GM23248 (cell line): Measurements from ENCODE around the gene RSRC1. TPM values are rescaled to one million over a fixed set of nuclear protein-coding genes. Genes with fewer than 3 reads are reported as not detected.
"Not testable (repeated sequence)": the region's sequence is repeated elsewhere in the genome, so short reads cannot be mapped to it uniquely, and the experiment has no call there.

ENCODE experiments used
- DNase-seq: peaks from one replicate; pipeline ENCODE4 v3.0.0-alpha.2; 2015
- H2AFZ ChIP-seq: fragments of 200-600 bp; sonication (generic); 2 replicates; pipeline ENCODE4 v1.6.1; 2016; ENCODE audit warnings: antibody characterized with exemption
- H3F3A ChIP-seq: fragments of 200-600 bp; sonication (generic); 2 replicates; pipeline ENCODE4 v1.6.1; 2016; ENCODE audit warnings: mild to moderate bottlenecking, antibody characterized with exemption, mixed run types; ENCODE audit not compliant: insufficient read depth
- H3K27ac ChIP-seq: fragments of 200-600 bp; sonication (generic); 2 replicates; pipeline ENCODE4 v1.5.1; 2016; ENCODE audit warnings: mild to moderate bottlenecking
- H3K27me3 ChIP-seq: fragments of 200-600 bp; sonication (generic); replicated peaks from 2 replicates; pipeline ENCODE4 v1.6.1; 2016; ENCODE audit warnings: mild to moderate bottlenecking; ENCODE audit not compliant: insufficient read depth
- H3K36me3 ChIP-seq: fragments of 200-600 bp; sonication (generic); 2 replicates; pipeline ENCODE4 v1.6.1; 2016; ENCODE audit warnings: low read depth, mild to moderate bottlenecking
- H3K4me1 ChIP-seq: fragments of 200-600 bp; sonication (generic); 2 replicates; pipeline ENCODE4 v1.6.1; 2016; ENCODE audit warnings: mild to moderate bottlenecking; ENCODE audit not compliant: insufficient read depth
- H3K4me2 ChIP-seq: fragments of 200-600 bp; sonication (generic); one replicate; pipeline ENCODE4 v1.6.1; 2016; ENCODE audit warnings: mild to moderate bottlenecking; ENCODE audit not compliant: unreplicated experiment
- H3K4me3 ChIP-seq: fragments of 200-600 bp; sonication (generic); 2 replicates; pipeline ENCODE4 v1.5.1; 2016; ENCODE audit warnings: mild to moderate bottlenecking
- H3K79me2 ChIP-seq: fragments of 200-600 bp; sonication (generic); 2 replicates; pipeline ENCODE4 v1.6.1; 2016; ENCODE audit warnings: mild to moderate bottlenecking; ENCODE audit not compliant: insufficient read depth
- H3K9ac ChIP-seq: fragments of 200-600 bp; sonication (generic); 2 replicates; pipeline ENCODE4 v1.6.1; 2016; ENCODE audit warnings: mild to moderate bottlenecking
- H3K9me2 ChIP-seq: fragments of 200-600 bp; sonication (generic); 2 replicates; pipeline ENCODE4 v1.6.1; 2016; ENCODE audit warnings: mixed run types, mild to moderate bottlenecking, moderate library complexity; ENCODE audit not compliant: insufficient read depth
- H3K9me3 ChIP-seq: fragments of 200-600 bp; sonication (generic); one replicate; pipeline ENCODE4 v1.6.1; 2017; ENCODE audit warnings: low read depth
- H4K20me1 ChIP-seq: fragments of 200-600 bp; sonication (generic); 2 replicates; pipeline ENCODE4 v1.6.0; 2016; ENCODE audit not compliant: insufficient read depth
- EZH2 ChIP-seq: fragments of 200-600 bp; sonication (generic); IDR thresholded peaks from 2 replicates; pipeline ENCODE4 v1.6.1; 2018; ENCODE audit warnings: antibody characterized with exemption, mild to moderate bottlenecking; ENCODE audit not compliant: insufficient read depth, poor library complexity, severe bottlenecking
- EZH2phosphoT487 ChIP-seq: fragments of 200-600 bp; sonication (generic); IDR thresholded peaks from 2 replicates; pipeline ENCODE4 v1.6.1; 2018; ENCODE audit warnings: antibody characterized with exemption, moderate library complexity, mild to moderate bottlenecking, low read depth; ENCODE audit not compliant: insufficient read depth
- WGBS, 2 experiments: methylation state at CpG; one replicate each; pipeline ENCODE4 v1.1.6; 2015 to 2017; ENCODE audit warnings: low lambda C conversion rate in 2 of 2, low coverage in 1 of 2; ENCODE audit errors: missing lambda C conversion rate in 2 of 2; 5-methylcytosine and 5-hydroxymethylcytosine counted together
- in situ Hi-C: fragments of 300-500 bp; cut with MboI; formaldehyde crosslinking; loops from 2 replicates; pipeline ENCODE4 v1.15.0; 2020
- polyA plus RNA-seq: library from polyadenylated mRNA; unstranded; fragments of >200 nt; fragmentation: Nextera tagmentation; extraction: Ambion mirVana; gene quantifications from 2 replicates; pipeline ENCODE4 v1.2.1, GENCODE V29; 2016
- total RNA-seq: library from RNA; depleted of rRNA; stranded (reverse); fragments of >200 nt; shearing (Covaris generic); gene quantifications from 2 replicates; pipeline ENCODE4 v1.2.3, GENCODE V29; 2014

RSRC1 gene
- total and polyA plus RNA-seq, 2 experiments from 2014 or later, result 28.5 to 34.6 TPM

GRCh38 chr3:158407844-158408517, 298.1 kb downstream of the RSRC1 start:
- no peak overlapping the region for H3K4me2 ChIP-seq
- no peak for DNase-seq

GRCh38 chr3:158408518-158408897, 298.6 kb downstream of the RSRC1 start:
- H3K27me3 ChIP-seq, H3K9me3 ChIP-seq, H3F3A ChIP-seq, H3K4me3 ChIP-seq, H3K9ac ChIP-seq, H3K4me2 ChIP-seq, H4K20me1 ChIP-seq, H3K27ac ChIP-seq, H3K36me3 ChIP-seq, H3K9me2 ChIP-seq, H3K4me1 ChIP-seq, H2AFZ ChIP-seq, H3K79me2 ChIP-seq, in situ Hi-C loops: not testable (repeated sequence)
- DNase-seq, result peak; percentile 1
- WGBS, 2 experiments, result 44 to 55% methylated on average over 5 of the region's 5 CpGs

More at GRCh38 chr3:158407844-158408517, 298.1 kb downstream of the RSRC1 start:
- Histone ChIP-seq H2AFZ (no peak overlapping the region), H3K36me3 (no peaks in the 10 kb centered on the region), H3K9me2 (no peaks in the 10 kb centered on the region; the same call in 1 of the 2 replicates), H3K27me3 (no peaks in the 10 kb centered on the region), H3K4me3 (no peak overlapping the region), H3K9ac (no peak overlapping the region), H3K4me1 (no peaks in the 10 kb centered on the region), H3K9me3 (no peaks in the 10 kb centered on the region), H3K27ac (no peak overlapping the region), H4K20me1 (no peaks in the 10 kb centered on the region; the same call in 1 of the 2 replicates), H3F3A (no peaks in the 10 kb centered on the region), H3K79me2 (no peaks in the 10 kb centered on the region)
- TF ChIP-seq EZH2 (no peak), EZH2phosphoT487 (no peak)
- WGBS, 2 experiments, result 54 to 59% methylated on average over 4 of the region's 4 CpGs
- in situ Hi-C loops, result no loop called here

- no peaks in the 10 kb centered on the region for H3K9me2 ChIP-seq
- H3K4me2 ChIP-seq, result no peak overlapping the region
- no peaks in the 10 kb centered on the region for H3K9me3 ChIP-seq
- no peaks in the 10 kb centered on the region for H3K79me2 ChIP-seq
- no peak overlapping the region for H3K4me3 ChIP-seq
- no peak for TF ChIP-seq EZH2phosphoT487
- no peaks in the 10 kb centered on the region for H3K4me1 ChIP-seq
- H3K27me3 ChIP-seq, result no peaks in the 10 kb centered on the region
- H3K36me3 ChIP-seq, result no peaks in the 10 kb centered on the region
- DNase-seq, result no peak
- no peaks in the 10 kb centered on the region for H4K20me1 ChIP-seq
- no peaks in the 10 kb centered on the region for H3F3A ChIP-seq
- in situ Hi-C loops, result no loop called here
- H3K27ac ChIP-seq, result no peak overlapping the region
- H3K9ac ChIP-seq, result no peak overlapping the region
- H2AFZ ChIP-seq, result no peak overlapping the region
Observed at GRCh38 chr3:158418035-158418434, 308.1 kb downstream of the RSRC1 start.

GRCh38 chr3:158419820-158420653, 310.1 kb downstream of the RSRC1 start:
- no peaks in the 10 kb centered on the region for H4K20me1 ChIP-seq
- H3K27me3 ChIP-seq, result no peaks in the 10 kb centered on the region
- H3K9ac ChIP-seq, result no peak overlapping the region
- no peak overlapping the region for H3K27ac ChIP-seq
- no peaks in the 10 kb centered on the region for H3K79me2 ChIP-seq
- DNase-seq, result no peak
- in situ Hi-C loops, result no loop called here
- H3F3A ChIP-seq, result no peaks in the 10 kb centered on the region
- H3K4me1 ChIP-seq, result no peaks in the 10 kb centered on the region
- H3K36me3 ChIP-seq, result no peaks in the 10 kb centered on the region
- no peak overlapping the region for H3K4me2 ChIP-seq
- 94 to 95% methylated on average over 5 of the region's 5 CpGs for WGBS, 2 experiments
- H3K4me3 ChIP-seq, result no peak overlapping the region
- no peaks in the 10 kb centered on the region for H3K9me2 ChIP-seq
- no peaks in the 10 kb centered on the region for H3K9me3 ChIP-seq
- no peak overlapping the region for H2AFZ ChIP-seq
- no peak for TF ChIP-seq EZH2phosphoT487
- no peak for TF ChIP-seq EZH2
